HG03045 (cell line): ENCODE data around the gene PLEK.

Source experiments
- ATAC-seq: cut with Tn5 transposase; IDR thresholded peaks from one replicate; pipeline ENCODE4 v1.9.1; 2021; ENCODE audit warnings: mild to moderate bottlenecking, moderate library complexity; ENCODE audit not compliant: unreplicated experiment

Gene PLEK

GRCh38 chr2:68414452-68414851, 49.4 kb downstream of the PLEK start:
- no peak for ATAC-seq

GRCh38 chr2:68414876-68415275, 49.8 kb downstream of the PLEK start:
- ATAC-seq = no peak

GRCh38 chr2:68415521-68415920, 50.4 kb downstream of the PLEK start:
- ATAC-seq = no peak

GRCh38 chr2:68416081-68416675, 51.1 kb downstream of the PLEK start:
- no peak for ATAC-seq

GRCh38 chr2:68417926-68418325, 52.8 kb downstream of the PLEK start:
- ATAC-seq = no peak

- ATAC-seq = no peak
Measured at GRCh38 chr2:68418419-68418818, 53.3 kb downstream of the PLEK start.

GRCh38 chr2:68418855-68419254, 53.8 kb downstream of the PLEK start:
- ATAC-seq = no peak

- no peak for ATAC-seq
Measured at GRCh38 chr2:68420254-68420910, 55.3 kb downstream of the PLEK start.

- peak; percentile 73 for ATAC-seq
Measured at GRCh38 chr2:68423966-68424650, 59.0 kb downstream of the PLEK start.

- no peak for ATAC-seq
Measured at GRCh38 chr2:68425503-68425902, 60.4 kb downstream of the PLEK start.

GRCh38 chr2:68426446-68426845, 61.4 kb downstream of the PLEK start:
- ATAC-seq = no peak

GRCh38 chr2:68426848-68427579, 61.9 kb downstream of the PLEK start:
- no peak for ATAC-seq

GRCh38 chr2:68428126-68428525, 63.0 kb downstream of the PLEK start:
- ATAC-seq = no peak

GRCh38 chr2:68428746-68429145, 63.7 kb downstream of the PLEK start:
- no peak for ATAC-seq

- no peak for ATAC-seq
Measured at GRCh38 chr2:68429311-68429826, 64.3 kb downstream of the PLEK start.

GRCh38 chr2:68431316-68431972, 66.4 kb downstream of the PLEK start:
- no peak for ATAC-seq

GRCh38 chr2:68432696-68433658, 67.9 kb downstream of the PLEK start:
- ATAC-seq = no peak

GRCh38 chr2:68434981-68435380, 69.9 kb downstream of the PLEK start:
- no peak for ATAC-seq

- ATAC-seq = no peak
Measured at GRCh38 chr2:68435615-68436014, 70.5 kb downstream of the PLEK start.

- ATAC-seq = no peak
Measured at GRCh38 chr2:68436270-68436669, 71.2 kb downstream of the PLEK start.
